ENCODE data around the gene DDX59. TPM values are rescaled to one million over a fixed set of nuclear protein-coding genes. Genes with fewer than 3 reads are reported as not detected.

The DDX59 gene
- total and polyA plus RNA-seq, 2 experiments from 2014 or later, result 13.6 to 19.9 TPM

DNA sequence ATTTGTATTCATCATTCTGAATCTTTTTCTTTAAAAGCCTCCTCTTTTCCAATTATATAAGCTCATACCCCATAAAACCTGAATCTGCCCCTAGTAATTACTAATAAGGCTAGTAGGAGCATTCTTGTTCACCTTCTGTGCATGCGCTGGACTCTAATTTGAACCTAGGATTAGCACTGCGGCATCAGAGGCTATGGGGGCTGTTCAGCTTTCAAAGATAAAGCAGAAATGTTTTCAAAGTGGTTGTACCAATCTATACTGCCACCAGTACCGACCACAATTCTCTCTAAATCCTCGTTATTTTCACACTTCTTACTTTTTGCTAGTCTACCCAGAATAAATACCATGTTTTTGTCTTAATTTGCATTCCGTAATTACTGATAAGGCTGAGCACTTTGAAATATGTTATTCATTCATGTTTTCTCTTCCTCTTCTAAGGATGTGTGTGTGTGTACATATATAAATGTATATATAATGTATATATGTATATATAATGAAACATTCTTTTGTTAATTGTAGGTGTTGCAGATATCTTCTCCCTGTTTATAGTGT is 1.6 kb upstream of the DDX59 start:
- no peak overlapping the region for H3K4me3 ChIP-seq
- H2AFZ ChIP-seq, result no peak overlapping the region
- H3K4me2 ChIP-seq, result peak overlapping the region; percentile 77
- no peaks in the 10 kb centered on the region for H3K27me3 ChIP-seq
- no peak for TF ChIP-seq EZH2 (IDR thresholded peaks at IDR 0.05; ENCODE audit: borderline replicate concordance)
- TF ChIP-seq, protein P1, sequence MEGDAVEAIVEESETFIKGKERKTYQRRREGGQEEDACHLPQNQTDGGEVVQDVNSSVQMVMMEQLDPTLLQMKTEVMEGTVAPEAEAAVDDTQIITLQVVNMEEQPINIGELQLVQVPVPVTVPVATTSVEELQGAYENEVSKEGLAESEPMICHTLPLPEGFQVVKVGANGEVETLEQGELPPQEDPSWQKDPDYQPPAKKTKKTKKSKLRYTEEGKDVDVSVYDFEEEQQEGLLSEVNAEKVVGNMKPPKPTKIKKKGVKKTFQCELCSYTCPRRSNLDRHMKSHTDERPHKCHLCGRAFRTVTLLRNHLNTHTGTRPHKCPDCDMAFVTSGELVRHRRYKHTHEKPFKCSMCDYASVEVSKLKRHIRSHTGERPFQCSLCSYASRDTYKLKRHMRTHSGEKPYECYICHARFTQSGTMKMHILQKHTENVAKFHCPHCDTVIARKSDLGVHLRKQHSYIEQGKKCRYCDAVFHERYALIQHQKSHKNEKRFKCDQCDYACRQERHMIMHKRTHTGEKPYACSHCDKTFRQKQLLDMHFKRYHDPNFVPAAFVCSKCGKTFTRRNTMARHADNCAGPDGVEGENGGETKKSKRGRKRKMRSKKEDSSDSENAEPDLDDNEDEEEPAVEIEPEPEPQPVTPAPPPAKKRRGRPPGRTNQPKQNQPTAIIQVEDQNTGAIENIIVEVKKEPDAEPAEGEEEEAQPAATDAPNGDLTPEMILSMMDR (IDR thresholded peaks at IDR 0.05; ENCODE audit: poor library complexity), result no peak
- no peak for TF ChIP-seq EZH2phosphoT487 (IDR thresholded peaks at IDR 0.05; ENCODE audit: low read depth, severe bottlenecking, unreplicated experiment)
- no peak for DNase-seq (ENCODE audit: low spot score)
- H3K9me2 ChIP-seq (replicated peaks; ENCODE audit: insufficient read depth), result no peaks in the 10 kb centered on the region
- no peaks in the 10 kb centered on the region for H4K20me1 ChIP-seq (ENCODE audit: insufficient read depth, poor library complexity, severe bottlenecking)
- no peaks in the 10 kb centered on the region for H3K9me3 ChIP-seq (ENCODE audit: low read depth)
- H3K27ac ChIP-seq, result peak overlapping the region; percentile 99
- 91% methylated on average over 5 of the region's 5 CpGs for WGBS (ENCODE audit: low lambda C conversion rate, missing lambda C conversion rate)
- H3K4me1 ChIP-seq (ENCODE audit: insufficient read depth), result peaks cover 7% of the 10 kb centered on the region
- H3K36me3 ChIP-seq (replicated peaks; ENCODE audit: insufficient read depth, low read depth), result no peaks in the 10 kb centered on the region
- peaks cover 28% of the 10 kb centered on the region for H3K79me2 ChIP-seq

DNA sequence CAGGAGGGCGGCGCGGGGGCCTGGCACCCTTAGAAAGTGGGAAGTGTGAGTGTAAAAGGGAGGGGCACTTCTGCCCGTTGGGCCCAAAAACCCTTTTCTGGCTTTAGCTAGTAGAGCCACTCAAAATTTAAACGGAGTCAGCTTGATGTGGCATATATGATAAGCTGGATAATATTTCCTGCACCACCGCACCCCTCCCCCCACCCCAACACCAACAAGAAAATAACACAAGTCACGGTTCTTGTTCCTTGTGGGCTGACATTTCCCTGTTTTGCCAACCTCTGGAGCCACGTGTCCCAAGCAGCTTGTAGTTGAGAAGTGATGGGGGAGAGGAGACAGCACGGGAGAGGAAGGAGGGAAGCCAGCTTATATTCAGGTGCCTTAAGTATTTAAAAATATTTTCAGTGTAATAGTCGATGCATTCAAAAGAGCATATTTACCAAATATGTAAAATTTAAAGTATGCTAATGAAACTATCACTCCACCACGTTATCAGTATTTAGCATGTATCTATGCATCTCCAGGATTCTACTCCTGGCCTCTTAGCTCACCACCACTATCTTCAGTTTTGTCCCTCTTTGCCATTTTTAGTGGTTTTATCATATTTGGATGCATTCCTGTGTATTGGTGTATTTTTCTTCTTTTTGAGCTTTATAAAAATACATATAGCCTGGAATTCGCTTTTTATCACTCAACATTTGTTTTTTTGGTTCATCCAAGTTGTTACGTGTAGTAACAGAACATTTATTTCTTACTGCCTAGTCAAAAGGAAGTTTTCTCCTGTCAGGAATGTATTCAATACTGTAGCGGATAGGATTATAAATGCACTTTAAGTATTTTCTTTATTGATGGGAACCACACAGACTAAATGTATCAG is 773 bp upstream of the DDX59 start:
- H3K4me3 ChIP-seq, result peak overlapping the region; percentile 53
- peak overlapping the region; percentile 99 for H3K27ac ChIP-seq
- no peaks in the 10 kb centered on the region for H4K20me1 ChIP-seq (ENCODE audit: insufficient read depth, poor library complexity, severe bottlenecking)
- 18% methylated on average over 14 of the region's 14 CpGs for WGBS (ENCODE audit: low lambda C conversion rate, missing lambda C conversion rate)
- peak overlapping the region; percentile 51 for H2AFZ ChIP-seq
- no peak for TF ChIP-seq EZH2 (IDR thresholded peaks at IDR 0.05; ENCODE audit: borderline replicate concordance)
- TF ChIP-seq, protein P1 (IDR thresholded peaks at IDR 0.05; ENCODE audit: poor library complexity), result no peak
- DNase-seq (ENCODE audit: low spot score), result peak; percentile 59
- no peaks in the 10 kb centered on the region for H3K36me3 ChIP-seq (replicated peaks; ENCODE audit: insufficient read depth, low read depth)
- H3K79me2 ChIP-seq, result peaks cover 29% of the 10 kb centered on the region
- H3K27me3 ChIP-seq, result no peaks in the 10 kb centered on the region
- H3K4me1 ChIP-seq (ENCODE audit: insufficient read depth), result peaks cover 7% of the 10 kb centered on the region
- H3K9me2 ChIP-seq (replicated peaks; ENCODE audit: insufficient read depth), result no peaks in the 10 kb centered on the region
- peak overlapping the region; percentile 77 for H3K4me2 ChIP-seq
- no peaks in the 10 kb centered on the region for H3K9me3 ChIP-seq (ENCODE audit: low read depth)

GRCh38 chr1:200668514-200669313 is 993 bp downstream of the DDX59 start:
- Histone ChIP-seq H3K4me3 (peak overlapping the region; percentile 65), H3K79me2 (peaks cover 41% of the 10 kb centered on the region), H3K36me3 (replicated peaks; ENCODE audit: insufficient read depth, low read depth) (no peaks in the 10 kb centered on the region), H3K27me3 (no peaks in the 10 kb centered on the region), H3K9me3 (ENCODE audit: low read depth) (no peaks in the 10 kb centered on the region), H3K9me2 (replicated peaks; ENCODE audit: insufficient read depth) (no peaks in the 10 kb centered on the region), H4K20me1 (ENCODE audit: insufficient read depth, poor library complexity, severe bottlenecking) (no peaks in the 10 kb centered on the region), H3K4me2 (peak overlapping the region; percentile 78), H3K27ac (peak overlapping the region; percentile 99), H2AFZ (peak overlapping the region; percentile 17), H3K4me1 (ENCODE audit: insufficient read depth) (peaks cover 7% of the 10 kb centered on the region)
- DNase-seq (ENCODE audit: low spot score), result peak; percentile 20
- WGBS (ENCODE audit: low lambda C conversion rate, missing lambda C conversion rate), result 10% methylated on average over 7 of the region's 7 CpGs
- TF ChIP-seq, protein P1 (IDR thresholded peaks at IDR 0.05; ENCODE audit: poor library complexity), result no peak
- no peak for TF ChIP-seq EZH2phosphoT487 (IDR thresholded peaks at IDR 0.05; ENCODE audit: low read depth, severe bottlenecking, unreplicated experiment)
- TF ChIP-seq EZH2 (IDR thresholded peaks at IDR 0.05; ENCODE audit: borderline replicate concordance), result no peak
